H1 (cell line): Measurements from ENCODE around the gene SLC22A23. TPM values are rescaled to one million over a fixed set of nuclear protein-coding genes. Genes with fewer than 3 reads are reported as not detected.

Experiments used
- CTCF ChIA-PET: fragments of 300-600 bp; sonication (Branson Sonifier 250); formaldehyde crosslinking; loops from one replicate; lab custom pipeline; 2021; ENCODE audit not compliant: partially characterized antibody; lab: Charles Lee
- POLR2A ChIA-PET: fragments of 300-600 bp; sonication (Branson Sonifier 250); formaldehyde crosslinking; loops from one replicate; lab custom pipeline; 2021; ENCODE audit warnings: inconsistent platforms; ENCODE audit not compliant: partially characterized antibody; lab: Charles Lee
- DNase-seq, 2 experiments: peaks; one replicate each; pipeline versions ENCODE4 v3.0.0 to v3.0.0-alpha.2; 2010 to 2022; ENCODE audit warnings: low spot score in 2 of 2, low read depth in 1 of 2, mixed read lengths in 1 of 2
- FAIRE-seq: peaks from 2 replicates; lab custom pipeline; 2011; peaks lifted over from hg19 to GRCh38; lab: Jason Lieb, UNC
- H2AFZ ChIP-seq: 2 replicates; pipeline ENCODE4 v1.8.1; 2012; ENCODE audit warnings: low read length, inconsistent platforms
- H2AK5ac ChIP-seq: 2 replicates; pipeline ENCODE4 v1.6.1; 2013; ENCODE audit warnings: low read depth, low read length
- H2BK120ac ChIP-seq: replicated peaks from 2 replicates; pipeline ENCODE3; 2013; ENCODE audit warnings: low read depth, low read length, inconsistent platforms
- H2BK12ac ChIP-seq: 2 replicates; pipeline ENCODE4 v1.6.1; 2013; ENCODE audit warnings: low read depth, low read length
- H2BK15ac ChIP-seq: 2 replicates; pipeline ENCODE4 v1.6.1; 2013; ENCODE audit warnings: low read length
- H2BK20ac ChIP-seq: 2 replicates; pipeline ENCODE4 v1.6.1; 2013; ENCODE audit warnings: low read length
- H2BK5ac ChIP-seq: 2 replicates; pipeline ENCODE4 v1.6.1; 2013; ENCODE audit warnings: low read depth, low read length
- H3K14ac ChIP-seq: 2 replicates; pipeline ENCODE4 v1.6.1; 2013; ENCODE audit warnings: inconsistent platforms; ENCODE audit not compliant: insufficient read length
- H3K18ac ChIP-seq: 2 replicates; pipeline ENCODE4 v1.6.1; 2013; ENCODE audit warnings: low read length; ENCODE audit errors: extremely low read depth
- H3K23ac ChIP-seq: 2 replicates; pipeline ENCODE4 v1.6.1; 2013; ENCODE audit warnings: inconsistent platforms; ENCODE audit not compliant: insufficient read length
- H3K23me2 ChIP-seq: 2 replicates; pipeline ENCODE4 v1.6.1; 2013; ENCODE audit warnings: low read depth, low read length
- H3K27ac ChIP-seq: 2 replicates; pipeline ENCODE4 v1.6.1; 2011; ENCODE audit warnings: low read depth, low read length, inconsistent platforms
- H3K27me3 ChIP-seq, 4 experiments: replicated peaks in 1 of 4; 1 replicate in 1 of 4; 2 replicates in 3 of 4; pipeline versions ENCODE4 v1.6.1 to v1.8.1; 2011 to 2013; ENCODE audit warnings: low read length in 3 of 4, mild to moderate bottlenecking in 3 of 4, inconsistent platforms in 2 of 4, mixed read lengths in 2 of 4, moderate library complexity in 1 of 4; ENCODE audit not compliant: control insufficient read depth in 3 of 4, insufficient read depth in 3 of 4; ENCODE audit errors: extremely low read depth in 1 of 4
- H3K36me3 ChIP-seq, 4 experiments: 2 replicates each; pipeline versions ENCODE4 v1.6.1 to v1.8.1; 2011 to 2013; ENCODE audit warnings: mild to moderate bottlenecking in 4 of 4, low read length in 3 of 4, moderate library complexity in 2 of 4, control low read depth in 1 of 4, inconsistent platforms in 1 of 4; ENCODE audit not compliant: insufficient read depth in 4 of 4, control insufficient read depth in 2 of 4
- H3K4ac ChIP-seq: replicated peaks from 2 replicates; pipeline ENCODE3; 2013; ENCODE audit warnings: low read length, low read depth, mixed read lengths, inconsistent platforms; ENCODE audit not compliant: insufficient read length
- H3K4me1 ChIP-seq, 4 experiments: replicated peaks in 1 of 4; 1 replicate in 1 of 4; 2 replicates in 3 of 4; pipeline versions ENCODE4 v1.6.1 to v1.8.1; 2011 to 2013; ENCODE audit warnings: low read length in 3 of 4, inconsistent platforms in 2 of 4, mixed read lengths in 1 of 4; ENCODE audit not compliant: insufficient read depth in 4 of 4, control insufficient read depth in 3 of 4
- H3K4me2 ChIP-seq, 2 experiments: 2 replicates each; pipeline versions ENCODE4 v1.6.1 to v1.8.1; 2011 to 2013; ENCODE audit warnings: low read depth in 2 of 2, low read length in 2 of 2, control low read depth in 1 of 2, inconsistent platforms in 1 of 2, mild to moderate bottlenecking in 1 of 2; ENCODE audit not compliant: insufficient read depth in 1 of 2
- H3K4me3 ChIP-seq, 4 experiments: fragments of 200-600, 300-600 bp in 1 of 4; sonication (generic), shearing (Covaris generic), sonication (Bioruptor Twin) in 1 of 4; 2 replicates each; pipeline versions ENCODE4 v1.5.1 to v1.8.1; 2011 to 2016; ENCODE audit warnings: low read length in 4 of 4, low read depth in 3 of 4, control low read depth in 2 of 4, inconsistent platforms in 2 of 4, mild to moderate bottlenecking in 2 of 4, mixed read lengths in 1 of 4, moderate library complexity in 1 of 4; ENCODE audit not compliant: insufficient read depth in 2 of 4; ENCODE audit errors: extremely low read depth in 1 of 4
- H3K56ac ChIP-seq: replicated peaks from 2 replicates; pipeline ENCODE3; 2013; ENCODE audit warnings: low read depth, mild to moderate bottlenecking, mixed read lengths, low read length, inconsistent platforms; ENCODE audit not compliant: insufficient read length
- H3K79me1 ChIP-seq: 2 replicates; pipeline ENCODE4 v1.6.1; 2013; ENCODE audit warnings: low read depth, low read length, control low read depth
- H3K79me2 ChIP-seq, 2 experiments: 2 replicates each; pipeline versions ENCODE4 v1.6.1 to v1.8.1; 2012 to 2013; ENCODE audit warnings: low read length in 2 of 2, mild to moderate bottlenecking in 2 of 2, inconsistent platforms in 1 of 2; ENCODE audit not compliant: insufficient read depth in 2 of 2, control insufficient read depth in 1 of 2
- H3K9ac ChIP-seq, 4 experiments: replicated peaks in 1 of 4; 1 replicate in 1 of 4; 2 replicates in 3 of 4; pipeline versions ENCODE4 v1.6.1 to v1.8.1; 2011 to 2013; ENCODE audit warnings: low read depth in 3 of 4, low read length in 3 of 4, control low read depth in 2 of 4, mild to moderate bottlenecking in 2 of 4, moderate library complexity in 2 of 4, inconsistent platforms in 1 of 4; ENCODE audit errors: extremely low read depth in 1 of 4
- H3K9me3 ChIP-seq, 2 experiments: 2 replicates each; pipeline versions ENCODE4 v1.6.1 to v1.8.1; 2012 to 2013; ENCODE audit warnings: mild to moderate bottlenecking in 2 of 2, moderate library complexity in 2 of 2, control low read depth in 1 of 2, inconsistent platforms in 1 of 2, low read depth in 1 of 2, low read length in 1 of 2, mixed read lengths in 1 of 2; ENCODE audit not compliant: insufficient read depth in 2 of 2
- H4K20me1 ChIP-seq, 2 experiments: replicated peaks in 1 of 2; 2 replicates each; pipeline versions ENCODE3 to v1.8.1; 2011 to 2013; ENCODE audit warnings: inconsistent platforms in 2 of 2, low read length in 2 of 2, mild to moderate bottlenecking in 1 of 2; ENCODE audit not compliant: insufficient read depth in 2 of 2, control insufficient read depth in 1 of 2
- H4K5ac ChIP-seq: 2 replicates; pipeline ENCODE4 v1.6.1; 2013; ENCODE audit warnings: low read length, low read depth, mixed read lengths, inconsistent platforms; ENCODE audit not compliant: insufficient read length
- H4K8ac ChIP-seq: 2 replicates; pipeline ENCODE4 v1.8.0; 2013; ENCODE audit warnings: mild to moderate bottlenecking, moderate library complexity, low read length, inconsistent platforms; ENCODE audit not compliant: insufficient read depth; ENCODE audit errors: extremely low read depth
- H4K91ac ChIP-seq: replicated peaks from 2 replicates; pipeline ENCODE3; 2013; ENCODE audit warnings: low read length, mixed read lengths, inconsistent platforms; ENCODE audit not compliant: insufficient read length
- MAFK ChIP-seq: IDR thresholded peaks from 2 replicates; pipeline ENCODE4 v1.6.1; 2012; ENCODE audit warnings: low read depth, mild to moderate bottlenecking, improper control_type of control experiment, low read length
- RXRA ChIP-seq: IDR thresholded peaks from 2 replicates; pipeline ENCODE4 v1.6.1; 2011; ENCODE audit warnings: low read depth, mild to moderate bottlenecking, low read length, moderate library complexity; ENCODE audit not compliant: insufficient read depth
- SIX5 ChIP-seq: IDR thresholded peaks from 2 replicates; pipeline ENCODE4 v1.6.1; 2011; ENCODE audit warnings: mild to moderate bottlenecking, low read depth, low read length
- WGBS, 2 experiments: shearing (Covaris generic) in 1 of 2; methylation state at CpG; one replicate each; pipeline versions ENCODE4 v1.1.6 to v1.1.7; 2013 to 2015; ENCODE audit warnings: low lambda C conversion rate in 2 of 2, mixed read lengths in 2 of 2, inconsistent platforms in 1 of 2, low coverage in 1 of 2, missing lambda C conversion rate in 1 of 2; ENCODE audit not compliant: insufficient replicate concordance in 2 of 2, insufficient coverage in 1 of 2, insufficient read length in 1 of 2; ENCODE audit errors: extremely low coverage in 1 of 2, missing lambda C conversion rate in 1 of 2; 5-methylcytosine and 5-hydroxymethylcytosine counted together
- polyA plus RNA-seq, 7 experiments: library from polyadenylated mRNA; depleted of rRNA in 3 of 7; stranded (reverse) in 5 of 7; unstranded in 2 of 7; fragments of >200 nt in 5 of 7; fragments of 200-250 nt in 2 of 7; gene quantifications; 1 replicate in 5 of 7; 2 replicates in 1 of 7; 4 replicates in 1 of 7; pipeline versions ENCODE4 v1.2.1 to v1.2.3, GENCODE V29; 2011 to 2013; ENCODE audit warnings: missing spikeins in 2 of 7, mixed read lengths in 2 of 7
- total RNA-seq: library from RNA; stranded (reverse); fragmentation: NEBNext Ultra II Directional; extraction: Animal tissue kit (Norgen Biotek cat#: 25700); gene quantifications from 2 replicates; pipeline ENCODE4 v1.2.1, GENCODE V29; 2021

The SLC22A23 gene
- total and polyA plus RNA-seq, 2 of the 8 experiments (the other 6 are each of a cell fraction or from before 2014, with no cell fraction given): 9.9 to 38.4 TPM

DNA sequence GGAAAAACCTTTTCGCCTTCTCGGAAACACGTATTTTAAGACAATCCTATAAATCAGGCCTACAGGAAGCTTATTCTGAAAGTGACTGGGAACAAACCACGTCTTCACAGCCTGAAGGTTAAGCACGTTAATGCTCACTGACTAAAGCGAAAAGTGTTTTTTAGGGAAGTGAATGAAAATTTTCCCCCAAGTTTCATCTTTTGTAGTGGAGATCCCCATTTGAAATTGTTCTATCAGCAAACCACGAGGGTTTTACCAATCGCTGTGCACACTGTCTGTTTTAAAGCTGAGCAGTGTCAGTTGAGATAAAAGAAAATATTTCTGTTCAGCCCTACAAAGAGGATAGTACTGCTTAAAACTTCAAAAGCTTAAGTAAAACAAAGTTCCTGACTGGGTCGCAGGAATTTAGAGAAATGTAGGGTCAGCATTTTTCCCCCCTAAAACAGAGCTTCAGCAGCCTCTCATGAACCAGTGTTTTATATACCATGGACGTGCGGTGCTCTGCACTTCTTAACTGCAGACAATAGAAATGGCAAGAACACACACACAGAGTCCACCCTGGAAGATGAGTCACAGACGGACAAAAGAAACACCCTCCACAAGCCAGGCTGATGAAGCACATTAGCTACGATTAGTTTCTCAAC is 34.9 kb downstream of the SLC22A23 start:
- no peaks in the 10 kb centered on the region for H4K20me1 ChIP-seq
- CTCF ChIA-PET: interaction anchor here (0.7 to 2.3 kb wide), 7 partner anchors 9 to 96 kb away, joined by 3 to 15 read pairs (median 4); no protein-coding TSS in a partner anchor
- no peak overlapping the region for H3K4me3 ChIP-seq
- POLR2A ChIA-PET: interaction anchor here (0.9 to 1.3 kb wide), 3 partner anchors 10 to 170 kb away, joined by 3 to 5 read pairs (median 3); no protein-coding TSS in a partner anchor
- H2BK5ac ChIP-seq: peak overlapping the region; percentile 95; the same call in 1 of the 2 replicates
- peak overlapping the region; percentile 56 for H2AK5ac ChIP-seq
- no peak overlapping the region for H2AFZ ChIP-seq
- H4K8ac ChIP-seq: no peak overlapping the region
- H4K5ac ChIP-seq: peak overlapping the region; percentile 4
- no peaks in the 10 kb centered on the region for H3K36me3 ChIP-seq
- peaks cover 0 to 60% of the 10 kb centered on the region in 2 experiments; a peak in 2 of 4 replicates for H3K79me2 ChIP-seq
- H3K4ac ChIP-seq: peak overlapping the region; percentile 3
- peaks cover 31 to 57% (median 43%) of the 10 kb centered on the region in 4 experiments for H3K4me1 ChIP-seq
- WGBS, 2 experiments: 60% methylated on average over 13 of the region's 13 CpGs; no CpG with 5 or more reads in 1 of the 2 experiments
- no peak overlapping the region for H3K14ac ChIP-seq
- peak overlapping the region; percentile 76 for H2BK120ac ChIP-seq
- peak overlapping the region; percentile 86 for H4K91ac ChIP-seq
- H3K9ac ChIP-seq: peak overlapping the region in 1 of 4 experiments; percentile 7; a peak in 1 of 7 replicates
- no peak overlapping the region for H3K23ac ChIP-seq
- H2BK20ac ChIP-seq: peak overlapping the region; percentile 95
- DNase-seq (no peak), FAIRE-seq (no peak)
- H2BK15ac ChIP-seq: no peak overlapping the region
- H3K18ac ChIP-seq: peak overlapping the region; percentile 76
- H2BK12ac ChIP-seq: peak overlapping the region; percentile 62
- no peaks in the 10 kb centered on the region; the same call in 1 of the 2 replicates for H3K23me2 ChIP-seq
- peak overlapping the region; percentile 35; the same call in 1 of the 2 replicates for H3K27ac ChIP-seq
- peaks cover 2% of the 10 kb centered on the region; the same call in 1 of the 2 replicates for H3K79me1 ChIP-seq
- H3K9me3 ChIP-seq: no peaks in the 10 kb centered on the region
- H3K56ac ChIP-seq: no peak overlapping the region
- no peak overlapping the region; a peak in 1 of 4 replicates for H3K4me2 ChIP-seq
- no peaks in the 10 kb centered on the region for H3K27me3 ChIP-seq
- TF ChIP-seq RXRA: no peak
- no peak for TF ChIP-seq SIX5
- peak; percentile 43; the same call in 1 of the 2 replicates for TF ChIP-seq MAFK
- TF ChIP-seq, all 59 proteins: peak for 1
